Smooth muscle cell of the brain vasculature (primary cell): ENCODE results near the gene DNAH3.
"Not testable (repeated sequence)": the region's sequence is repeated elsewhere in the genome, so short reads cannot be mapped to it uniquely, and the experiment has no call there.

Experiments used
- DNase-seq: peaks from one replicate; pipeline ENCODE4 v3.0.0-alpha.2; 2012; ENCODE audit warnings: low read depth, low spot score

DNAH3 gene

GRCh38 chr16:21075252-21075651 lies 75.4 kb downstream of the DNAH3 start:
- no peak for DNase-seq

- no peak for DNase-seq
Observed at GRCh38 chr16:21072976-21073375, 77.7 kb downstream of the DNAH3 start.

GRCh38 chr16:21071741-21072140 lies 78.9 kb downstream of the DNAH3 start:
- no peak for DNase-seq

- no peak for DNase-seq
Observed at GRCh38 chr16:21070564-21070963, 80.1 kb downstream of the DNAH3 start.

- DNase-seq: no peak
Observed at GRCh38 chr16:21069986-21070385, 80.7 kb downstream of the DNAH3 start.

GRCh38 chr16:21064203-21064602 lies 86.4 kb downstream of the DNAH3 start:
- no peak for DNase-seq

GRCh38 chr16:21063314-21063713 lies 87.3 kb downstream of the DNAH3 start:
- DNase-seq: not testable (repeated sequence)

DNA sequence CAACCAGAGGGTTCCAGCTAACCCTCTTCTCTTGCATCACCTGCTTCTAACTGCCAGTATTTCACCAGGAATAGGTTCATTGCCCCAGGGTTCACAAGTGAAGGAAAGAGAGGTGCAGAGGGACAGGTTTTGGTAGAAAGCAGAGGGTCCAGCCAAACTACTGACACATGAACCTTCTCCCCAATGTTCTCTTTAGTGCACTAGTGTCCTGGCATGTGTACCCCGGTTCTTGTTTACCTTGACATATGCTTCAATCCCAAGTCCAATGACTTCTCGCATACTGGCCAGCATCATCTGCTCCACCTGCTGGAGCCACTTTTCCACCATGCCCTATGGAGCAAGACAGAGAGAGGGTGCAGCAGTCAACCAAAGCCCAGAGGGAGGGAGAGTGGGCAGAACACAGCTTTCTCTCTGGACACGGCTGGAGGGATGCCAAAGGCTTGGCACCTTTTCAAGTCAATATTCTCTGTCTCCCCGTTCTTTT lies 90.6 kb downstream of the DNAH3 start:
- DNase-seq: no peak

GRCh38 chr16:21057875-21058274 lies 92.8 kb downstream of the DNAH3 start:
- no peak for DNase-seq

GRCh38 chr16:21056396-21056795 lies 94.2 kb downstream of the DNAH3 start:
- DNase-seq: no peak

DNA sequence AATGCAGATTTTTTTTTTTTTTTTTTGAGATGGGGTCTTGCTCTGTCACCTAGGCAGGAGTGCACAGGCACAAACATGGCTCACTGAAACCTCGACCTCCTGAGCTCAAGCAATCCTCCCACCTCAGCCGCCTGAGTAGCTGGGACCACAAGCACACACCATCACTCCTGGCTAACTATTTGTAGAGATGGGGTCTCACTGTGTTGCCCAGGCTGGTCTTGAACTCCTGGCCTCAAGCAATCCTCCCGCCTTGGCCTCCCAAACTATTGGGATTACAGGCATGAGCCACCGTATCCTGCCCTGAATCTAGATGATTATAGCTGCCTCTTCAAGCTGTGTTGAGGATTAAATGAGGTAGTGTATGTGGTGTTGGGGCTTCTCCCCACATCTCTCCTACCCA lies 94.9 kb downstream of the DNAH3 start:
- not testable (repeated sequence) for DNase-seq

DNA sequence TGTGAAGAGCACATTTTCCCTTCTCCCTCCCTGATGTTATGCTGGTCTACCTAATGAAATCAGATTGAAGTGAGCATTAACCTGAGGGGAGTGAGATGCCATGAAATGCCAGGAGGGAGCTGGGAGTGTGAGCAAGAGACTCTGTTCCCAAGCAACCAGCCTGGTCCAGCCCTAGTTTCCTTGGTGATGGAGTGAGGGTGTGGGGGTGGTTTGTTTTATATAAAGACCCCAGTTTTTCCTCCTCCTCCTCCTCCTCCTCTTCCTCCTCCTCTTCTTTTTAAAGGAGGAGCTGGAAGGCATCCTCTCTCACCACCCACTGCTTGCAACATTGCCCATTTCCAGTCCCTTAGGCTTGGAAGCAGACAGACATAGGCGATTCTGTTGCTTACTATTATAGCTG lies 97.1 kb downstream of the DNAH3 start:
- DNase-seq: no peak

DNA sequence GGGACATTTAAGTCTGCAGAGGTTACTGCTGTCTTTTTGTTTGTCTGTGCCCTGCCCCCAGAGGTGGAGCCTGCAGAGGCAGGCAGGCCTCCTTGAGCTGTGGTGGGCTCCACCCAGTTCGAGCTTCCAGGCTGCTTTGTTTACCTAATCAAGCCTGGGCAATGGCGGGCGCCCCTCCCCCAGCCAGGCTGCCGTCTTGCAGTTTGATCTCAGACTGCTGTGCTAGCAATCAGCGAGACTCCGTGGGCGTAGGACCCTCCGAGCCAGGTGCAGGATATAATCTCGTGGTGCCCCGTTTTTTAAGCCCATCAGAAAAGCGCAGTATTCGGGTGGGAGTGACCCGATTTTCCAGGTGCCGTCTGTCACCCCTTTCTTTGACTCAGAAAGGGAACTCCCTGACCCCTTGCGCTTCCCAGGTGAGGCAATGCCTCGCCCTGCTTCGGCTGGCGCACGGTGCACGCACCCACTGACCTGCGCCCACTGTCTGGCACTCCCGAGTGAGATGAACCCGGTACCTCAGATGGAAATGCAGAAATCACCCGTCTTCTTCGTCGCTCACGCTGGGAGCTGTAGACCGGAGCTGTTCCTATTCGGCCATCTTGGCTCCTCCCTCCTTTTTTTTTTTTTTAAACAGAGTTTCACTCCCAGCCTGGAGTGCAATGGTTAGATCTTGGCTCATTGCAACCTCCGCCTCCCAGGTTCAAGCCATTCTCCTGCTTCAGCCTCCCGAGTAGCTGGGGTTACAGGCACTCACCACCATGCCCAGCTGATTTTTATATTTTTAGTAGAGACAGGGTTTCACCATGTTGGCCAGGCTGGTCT lies 102.3 kb downstream of the DNAH3 start:
- DNase-seq: not testable (repeated sequence)

DNA sequence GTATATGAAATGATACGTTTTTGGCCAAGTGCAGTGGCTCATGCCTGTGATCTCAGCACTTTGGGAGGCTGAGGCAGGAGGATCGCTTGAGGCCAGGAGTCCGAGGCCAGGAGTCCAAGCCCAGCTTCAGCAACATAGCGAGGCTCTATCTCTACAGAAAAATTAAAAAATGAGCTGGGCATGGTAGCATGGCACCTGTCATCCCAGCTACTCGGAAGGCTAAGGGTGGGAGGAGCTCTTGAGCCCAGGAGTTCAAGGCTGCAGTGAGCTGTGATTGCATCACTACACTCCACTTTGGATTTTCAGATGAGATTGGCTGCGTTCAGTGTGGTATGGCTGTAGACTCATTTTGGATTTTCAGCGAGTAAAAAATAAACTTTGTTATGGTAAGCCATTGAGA lies 112.4 kb downstream of the DNAH3 start:
- no peak for DNase-seq

GRCh38 chr16:21037736-21038135 lies 112.9 kb downstream of the DNAH3 start:
- DNase-seq: no peak

DNA sequence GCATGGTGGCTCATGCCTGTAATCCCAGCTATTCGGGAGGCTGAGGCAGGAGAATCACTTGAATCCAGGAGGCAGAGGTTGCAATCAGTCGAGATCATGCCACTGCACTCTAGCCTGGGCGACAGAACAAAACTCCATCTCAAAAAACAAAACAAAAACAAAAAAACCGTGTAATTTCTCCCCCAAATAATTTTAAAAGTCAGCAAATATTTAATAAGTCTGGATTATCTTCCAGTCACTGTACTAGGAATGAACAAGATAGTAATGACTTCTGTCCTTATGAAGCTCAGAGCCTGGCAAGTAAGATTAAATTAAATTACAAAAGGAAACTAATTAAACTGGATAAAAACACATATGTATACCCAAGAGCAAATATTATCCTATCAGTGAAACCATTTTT lies 113.5 kb downstream of the DNAH3 start:
- DNase-seq: no peak

DNA sequence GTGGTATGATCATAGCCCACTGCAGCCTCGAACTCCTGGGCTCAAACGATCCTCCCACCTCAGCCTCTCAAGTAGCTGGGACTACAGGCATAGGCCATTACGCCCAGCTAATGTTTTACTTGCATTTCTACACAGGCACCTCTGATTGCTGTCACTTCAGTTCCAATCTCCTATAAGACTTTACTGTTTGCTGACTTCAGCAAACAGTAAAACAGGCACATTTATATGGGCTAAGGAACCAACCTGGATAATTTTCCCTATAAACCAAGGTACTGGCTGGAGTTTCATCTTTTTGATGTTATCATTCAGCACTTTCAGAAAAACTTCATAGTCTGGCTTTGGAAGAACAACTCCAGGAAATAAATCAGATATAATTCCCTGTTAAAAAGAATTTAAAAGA lies 114.2 kb downstream of the DNAH3 start:
- DNase-seq: no peak

DNA sequence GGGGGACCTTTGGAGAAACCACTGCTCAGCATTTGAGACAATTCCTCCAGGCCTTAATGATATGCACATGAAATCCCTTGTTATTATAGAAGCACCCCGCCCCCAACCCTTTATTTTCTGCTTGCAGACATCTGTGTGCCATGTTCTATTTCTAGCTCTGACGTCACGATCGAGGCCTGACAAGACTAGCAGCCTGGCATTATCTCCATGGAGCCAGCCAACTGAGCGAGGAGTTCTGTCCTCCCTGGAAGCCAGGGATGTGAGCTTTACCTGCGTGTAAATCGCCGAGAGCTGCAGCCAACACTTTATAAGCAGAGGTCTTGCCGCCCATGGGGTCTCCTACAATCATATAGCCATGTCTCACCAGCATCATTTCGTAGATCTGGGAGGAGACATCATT lies 116.9 kb downstream of the DNAH3 start:
- no peak for DNase-seq

DNA sequence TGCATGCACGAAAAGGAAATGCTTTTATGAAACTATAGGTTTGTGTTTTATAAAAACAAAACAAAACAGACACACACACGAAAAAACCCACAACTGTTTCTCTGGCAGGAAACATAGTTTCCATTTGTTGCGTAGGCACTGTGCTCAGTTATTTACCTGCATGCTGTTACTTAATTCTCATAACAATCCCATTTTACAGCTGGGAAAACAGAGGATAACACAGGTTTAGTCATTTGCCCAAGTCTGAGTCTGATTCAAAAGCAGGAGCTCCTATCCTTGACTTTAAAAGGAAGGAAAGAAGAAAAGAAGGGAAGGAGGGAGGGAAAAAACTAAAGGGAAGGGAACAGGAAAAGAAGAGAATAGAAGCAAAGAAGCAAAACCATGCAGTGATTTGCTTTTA lies 117.4 kb downstream of the DNAH3 start:
- DNase-seq: no peak

GRCh38 chr16:21028728-21029127 lies 121.9 kb downstream of the DNAH3 start:
- DNase-seq: no peak

DNA sequence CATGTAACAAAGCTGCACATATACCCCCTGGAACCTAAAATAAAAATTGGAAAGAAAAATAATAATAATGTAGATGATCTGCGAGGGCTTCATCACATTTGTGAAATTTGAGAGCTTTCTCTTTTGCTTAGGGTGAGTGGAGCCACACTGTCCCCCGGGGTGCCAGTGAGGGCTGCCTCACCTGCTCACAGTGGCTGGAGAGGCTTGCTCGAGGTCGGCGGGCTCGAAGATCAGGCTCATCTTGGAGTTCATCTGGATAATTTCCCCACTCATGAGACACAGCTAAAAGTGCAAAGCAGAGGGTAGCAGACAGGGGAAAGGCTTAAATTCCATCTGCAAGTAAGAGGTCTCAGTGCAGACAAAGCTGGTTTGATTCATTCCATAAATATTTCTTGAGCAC lies 123.8 kb downstream of the DNAH3 start:
- DNase-seq: no peak

DNA sequence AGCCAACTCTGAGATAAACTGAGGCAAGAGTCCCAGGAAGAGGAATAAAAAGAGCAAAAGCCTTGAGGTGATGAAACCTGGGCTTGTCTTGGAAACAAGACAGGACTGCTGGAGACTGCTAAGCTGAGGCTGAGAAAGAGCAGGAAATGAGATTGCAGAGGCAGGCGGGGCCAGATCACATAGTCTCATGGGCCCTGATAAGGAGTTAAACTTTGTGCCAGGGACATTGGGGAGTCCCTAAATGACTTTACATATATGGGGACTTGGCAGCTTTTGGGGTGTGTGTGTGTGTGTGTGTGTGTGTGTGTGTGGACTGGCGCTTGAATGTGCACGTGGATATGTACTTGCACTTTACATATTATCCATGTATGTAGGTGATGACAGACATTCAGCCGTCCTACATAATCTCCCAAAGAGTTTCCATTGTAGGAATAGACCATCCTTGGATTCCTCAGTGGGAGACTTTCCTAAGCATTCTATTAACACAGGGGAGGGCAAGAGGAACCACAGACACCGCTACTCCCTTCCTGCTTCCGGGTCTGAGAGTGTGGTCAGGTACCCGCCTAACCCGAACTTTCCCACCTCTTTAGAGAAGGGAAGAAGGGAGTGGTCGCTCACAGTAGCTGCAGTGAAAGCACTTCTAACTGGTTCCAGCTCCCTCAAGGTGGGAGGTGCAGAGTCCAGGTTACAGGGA lies 127.0 kb downstream of the DNAH3 start:
- DNase-seq: no peak

GRCh38 chr16:21021316-21021715 lies 129.3 kb downstream of the DNAH3 start:
- no peak for DNase-seq
